MV-4-11 (cell line): ENCODE results near the gene ST6GALNAC4.
A peak's percentile ranks its signal among the peaks of the same experiment; 100 is the strongest.

Source experiments
- DNase-seq: peaks from one replicate; lab custom pipeline; 2025; lab: John Stamatoyannopoulos, UW

ST6GALNAC4 gene, protein sequence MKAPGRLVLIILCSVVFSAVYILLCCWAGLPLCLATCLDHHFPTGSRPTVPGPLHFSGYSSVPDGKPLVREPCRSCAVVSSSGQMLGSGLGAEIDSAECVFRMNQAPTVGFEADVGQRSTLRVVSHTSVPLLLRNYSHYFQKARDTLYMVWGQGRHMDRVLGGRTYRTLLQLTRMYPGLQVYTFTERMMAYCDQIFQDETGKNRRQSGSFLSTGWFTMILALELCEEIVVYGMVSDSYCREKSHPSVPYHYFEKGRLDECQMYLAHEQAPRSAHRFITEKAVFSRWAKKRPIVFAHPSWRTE

DNA sequence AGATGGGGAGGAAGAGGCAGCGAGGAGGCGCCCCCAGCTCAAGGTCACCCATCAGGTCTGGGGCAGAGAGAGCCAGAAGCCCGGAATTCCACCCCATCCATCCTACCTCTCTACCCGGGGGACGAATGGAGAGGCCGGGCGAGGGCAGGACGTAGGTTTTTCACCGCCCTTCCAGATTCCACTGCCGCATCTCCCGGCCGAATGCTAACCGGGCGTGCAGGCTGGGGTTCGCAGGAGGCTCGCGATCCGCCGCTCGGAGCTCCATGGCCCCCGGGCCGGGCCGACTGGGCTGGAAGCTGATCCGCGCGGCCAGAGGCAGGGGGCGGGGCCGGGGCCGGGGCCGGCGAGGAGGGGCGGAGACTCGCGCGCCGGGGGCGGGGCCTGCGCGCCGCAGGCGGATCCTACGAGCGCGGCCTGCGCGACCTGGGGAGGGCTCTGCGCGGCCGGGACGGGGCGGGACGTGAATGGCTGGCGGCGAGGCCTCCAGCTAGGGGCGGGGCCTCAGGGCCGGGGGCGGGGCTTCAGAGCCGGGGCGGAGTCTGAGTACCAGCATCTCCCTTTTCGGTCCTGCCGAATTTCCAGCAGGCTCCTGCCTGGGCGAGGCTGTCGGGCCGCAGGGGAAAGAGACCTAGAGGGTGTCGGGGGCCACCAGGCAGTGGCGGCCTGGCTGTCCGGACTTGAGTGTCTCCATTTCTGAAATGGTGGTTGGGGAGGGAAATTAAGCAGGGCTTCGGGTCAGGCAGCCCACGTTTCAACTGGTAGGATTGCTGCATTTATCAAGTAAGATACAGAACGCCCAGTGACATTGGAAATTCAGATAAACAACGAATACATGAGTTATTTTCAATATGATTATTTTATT lies at the start of gene ST6GALNAC4:
Gene ST6GALNAC4 (minus strand): TSS at position 322 of the 862 bp plus-strand sequence. CDS start 622 bp downstream, outside the sequence.
- DNase-seq = peak; percentile 82

DNA sequence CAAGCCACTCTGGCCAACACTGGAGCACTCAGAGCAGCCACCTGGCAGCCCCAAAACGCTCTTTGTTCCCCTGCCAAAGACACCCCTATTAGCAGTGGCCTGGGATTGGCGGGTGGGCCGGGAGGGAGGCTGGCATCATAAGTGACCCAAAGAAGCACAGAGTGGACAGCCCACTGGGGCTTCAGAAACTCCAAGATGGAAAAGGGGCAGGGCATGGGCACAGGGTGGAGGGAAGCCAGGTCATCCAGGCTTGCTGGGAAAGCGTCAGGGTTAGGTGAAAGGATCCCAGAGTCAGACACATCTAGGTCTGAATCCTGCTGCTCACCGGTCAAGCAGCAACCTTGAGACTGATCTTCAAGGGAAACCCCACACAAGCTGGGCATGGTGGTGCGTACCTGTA lies 49.1 kb upstream of the ST6GALNAC4 start:
- DNase-seq = no peak

DNA sequence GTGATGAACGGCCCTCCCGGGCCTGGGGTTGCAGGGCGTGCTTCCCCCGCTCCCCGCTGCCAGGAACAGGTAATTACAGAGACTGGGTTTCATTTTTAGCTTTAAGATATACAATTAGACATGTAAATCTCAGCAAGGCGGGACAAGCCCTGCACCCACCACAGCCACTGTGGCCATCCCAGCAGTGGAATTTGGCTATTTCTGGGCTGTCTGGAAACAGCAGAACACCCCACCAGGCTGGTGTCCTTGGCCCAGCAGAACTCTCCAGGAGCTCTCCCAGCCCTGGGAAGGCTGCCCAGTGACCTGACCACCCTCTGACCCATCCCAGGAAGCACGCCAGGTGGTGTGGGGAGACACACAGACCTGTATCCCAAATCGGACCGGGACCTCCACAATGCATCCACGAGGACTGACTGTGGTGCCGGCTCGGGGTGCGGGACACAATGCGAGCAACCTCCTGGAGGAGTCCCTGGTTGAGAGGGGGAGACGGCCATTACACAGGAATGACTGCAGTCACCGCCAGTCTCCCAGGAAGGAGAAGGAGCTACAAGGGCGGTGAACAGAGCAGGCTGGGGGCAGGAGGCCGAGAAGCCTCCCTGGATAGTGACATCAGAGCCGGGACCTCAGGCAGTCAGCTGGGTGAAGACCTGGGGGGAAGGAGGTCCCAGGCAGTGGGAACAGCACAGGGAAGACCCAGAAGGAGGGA lies 46.7 kb upstream of the ST6GALNAC4 start:
- no peak for DNase-seq

DNA sequence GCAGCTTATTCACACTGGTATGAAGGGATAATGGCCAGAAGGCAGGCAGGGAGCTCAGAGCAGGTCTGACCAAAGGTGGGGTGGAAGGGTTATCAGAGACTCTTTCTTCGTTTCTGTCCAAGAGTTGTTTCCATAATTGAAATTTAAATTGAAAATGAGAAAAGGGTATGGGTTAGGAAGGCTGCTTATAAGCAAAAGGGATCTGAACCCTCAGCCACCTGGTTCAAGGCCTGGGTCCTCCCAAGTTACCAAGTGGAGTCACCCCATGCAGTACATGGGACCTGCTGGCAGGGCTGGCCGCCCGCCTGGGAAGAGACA lies 46.2 kb upstream of the ST6GALNAC4 start:
- DNase-seq = no peak

DNA sequence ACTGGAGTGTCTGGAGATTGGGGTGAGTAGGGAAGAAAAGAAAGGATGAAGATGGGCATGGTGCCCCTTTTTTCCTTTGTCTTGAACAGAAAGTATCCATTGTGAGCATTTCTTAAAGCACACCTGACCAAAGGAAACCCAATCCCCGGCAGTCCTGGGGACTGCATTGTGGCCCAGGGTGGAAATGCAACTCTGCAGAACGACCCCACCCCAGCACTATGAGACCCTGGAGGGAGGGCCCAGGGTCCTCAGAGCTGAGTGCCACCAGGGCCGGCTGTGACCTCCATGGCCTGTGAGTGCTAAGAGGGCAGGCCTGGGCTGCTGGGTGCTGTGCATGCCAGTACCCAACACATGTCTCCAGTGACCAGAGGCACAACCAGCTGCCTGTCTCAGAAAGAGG lies 45.4 kb upstream of the ST6GALNAC4 start:
- DNase-seq = no peak

DNA sequence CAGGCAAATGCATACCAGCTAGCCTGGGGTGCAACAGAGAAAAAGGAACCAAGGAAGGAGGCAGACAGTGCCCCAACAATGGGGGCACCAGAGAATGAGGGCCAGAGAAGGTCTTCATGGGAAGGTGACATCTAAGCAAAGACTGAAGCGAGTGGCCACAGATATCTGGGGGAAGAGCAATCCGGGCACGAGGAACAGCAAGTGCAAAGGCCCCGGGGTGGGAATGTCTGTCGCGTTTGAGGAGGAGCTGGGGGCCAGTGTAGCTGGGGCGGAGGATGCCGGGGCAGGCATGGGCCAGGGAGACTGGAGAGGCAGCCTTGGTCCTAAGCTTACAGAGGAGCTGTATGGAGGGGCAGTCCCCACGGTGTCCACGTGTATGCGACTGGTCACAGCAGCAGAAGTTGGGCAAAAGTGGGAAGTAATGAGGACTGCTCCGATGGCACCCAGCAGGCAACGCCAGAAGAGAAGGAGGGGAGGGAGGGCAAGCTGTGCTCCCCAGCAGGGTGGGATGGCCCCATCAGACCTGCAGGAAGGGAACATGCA lies 44.8 kb upstream of the ST6GALNAC4 start:
- no peak for DNase-seq

DNA sequence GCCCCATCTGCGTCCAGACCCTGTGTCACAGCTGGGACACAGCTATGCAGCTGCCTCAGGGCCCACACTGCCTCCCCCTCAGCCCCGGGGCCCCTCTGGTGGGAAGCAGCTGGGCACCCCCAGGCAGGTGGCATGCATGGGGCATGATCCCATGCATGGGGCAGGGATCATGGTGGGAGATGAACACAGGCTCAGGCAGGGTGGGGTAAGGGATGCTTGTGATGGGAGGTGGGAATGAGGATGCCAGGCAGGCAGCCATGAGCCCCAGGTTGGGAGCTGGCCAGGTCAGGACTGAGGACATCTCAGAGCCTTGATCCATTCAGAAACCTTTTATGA lies 44.3 kb upstream of the ST6GALNAC4 start:
- no peak for DNase-seq

DNA sequence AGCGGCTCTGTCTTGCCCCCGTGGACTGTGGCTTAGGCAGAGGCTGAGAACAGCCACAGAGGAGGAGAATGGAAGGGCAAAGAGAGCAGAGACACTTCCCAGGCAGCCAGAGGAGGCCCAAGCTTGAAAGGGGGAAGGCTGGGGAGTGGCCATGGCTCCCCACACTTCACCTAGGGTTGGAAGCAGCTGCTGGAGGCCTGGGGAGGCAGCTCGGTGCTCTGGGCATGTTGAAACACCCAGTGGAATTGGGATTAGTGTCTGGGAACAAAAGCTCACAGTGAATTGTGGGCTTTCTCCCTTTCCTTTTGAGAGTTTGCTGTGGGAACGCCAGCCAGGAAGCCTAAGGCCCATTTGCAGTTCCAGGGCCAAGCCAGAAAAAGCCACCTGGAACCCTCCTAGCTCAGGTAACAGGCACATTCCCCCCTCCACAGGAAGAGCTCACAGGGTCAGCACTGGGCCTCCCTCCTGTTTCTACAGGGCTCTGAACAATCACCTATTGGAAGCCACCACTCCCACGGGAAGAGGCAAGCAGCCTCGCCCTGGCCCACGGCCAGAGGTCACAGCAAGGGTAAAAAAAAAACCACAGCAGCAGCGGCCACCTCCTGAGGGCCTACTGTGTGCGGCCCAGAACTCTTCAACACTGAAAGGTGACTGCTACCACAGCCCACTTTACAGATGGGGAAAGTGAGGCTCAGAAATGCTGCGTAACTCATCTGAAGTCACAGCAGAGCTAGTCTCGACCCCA lies 43.7 kb upstream of the ST6GALNAC4 start:
- DNase-seq = no peak

DNA sequence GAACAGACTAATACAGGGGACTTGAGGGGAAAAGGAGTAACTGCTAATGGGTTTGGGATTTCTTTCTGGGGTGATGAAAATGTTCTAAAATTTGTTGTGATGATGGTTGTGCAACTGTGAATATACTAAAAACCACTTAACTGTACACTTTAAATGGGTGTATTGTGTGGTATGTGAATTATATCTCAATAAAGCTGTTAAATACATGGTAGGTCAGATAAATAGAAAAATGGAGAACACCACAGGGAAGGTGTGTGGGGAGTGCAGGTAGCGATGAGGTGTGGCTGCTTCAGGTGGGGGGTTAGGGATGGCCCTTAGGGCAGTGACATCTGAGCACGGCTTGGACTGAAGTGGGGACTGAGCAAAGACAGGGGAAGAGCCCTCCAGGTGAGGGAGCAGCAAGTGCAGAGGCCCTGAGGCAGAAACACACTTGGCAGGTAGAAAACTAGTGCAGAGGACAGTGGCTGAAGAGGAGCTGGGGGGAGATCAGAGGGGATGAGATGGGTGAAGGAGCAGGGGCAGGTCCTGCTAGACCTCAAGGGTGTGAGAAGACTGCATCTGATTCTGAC lies 43.1 kb upstream of the ST6GALNAC4 start:
- no peak for DNase-seq

DNA sequence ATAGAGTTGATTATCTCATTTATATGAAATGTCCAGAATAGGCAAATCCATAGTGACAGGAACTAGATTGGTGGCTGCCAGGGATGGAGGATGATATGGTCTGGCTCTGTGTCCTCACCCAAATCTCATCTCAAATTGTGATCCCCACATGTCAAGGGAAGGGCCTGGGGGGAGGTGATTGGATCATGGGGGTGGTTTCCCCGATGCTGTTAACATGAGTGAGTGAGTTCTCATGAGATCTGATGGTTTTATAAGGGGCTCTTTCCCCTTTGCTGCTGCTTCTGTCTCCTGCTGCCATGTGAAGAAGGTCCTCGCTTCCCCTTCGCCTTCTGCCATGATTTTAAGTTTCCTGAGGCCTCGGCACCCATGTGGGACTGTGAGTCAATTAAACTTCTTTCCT lies 42.6 kb upstream of the ST6GALNAC4 start:
- DNase-seq = no peak

DNA sequence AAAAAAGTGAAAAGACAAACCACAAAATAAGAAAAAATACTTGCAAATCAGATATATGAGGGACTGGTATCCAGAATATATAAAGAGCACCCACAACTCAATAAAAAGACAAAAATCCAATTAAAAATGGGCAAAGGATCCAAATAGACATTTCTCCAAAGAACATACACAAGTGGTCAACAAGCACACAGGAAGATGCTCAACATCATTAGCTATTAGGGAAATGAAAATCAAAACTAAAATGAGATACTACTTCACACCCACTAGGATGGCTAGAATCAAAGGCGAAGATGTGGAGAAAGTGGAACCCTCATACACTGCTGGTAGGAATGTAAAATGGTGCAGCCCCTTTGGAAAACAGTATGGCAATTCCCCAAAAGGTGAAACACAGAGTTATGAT lies 41.9 kb upstream of the ST6GALNAC4 start:
- no peak for DNase-seq

DNA sequence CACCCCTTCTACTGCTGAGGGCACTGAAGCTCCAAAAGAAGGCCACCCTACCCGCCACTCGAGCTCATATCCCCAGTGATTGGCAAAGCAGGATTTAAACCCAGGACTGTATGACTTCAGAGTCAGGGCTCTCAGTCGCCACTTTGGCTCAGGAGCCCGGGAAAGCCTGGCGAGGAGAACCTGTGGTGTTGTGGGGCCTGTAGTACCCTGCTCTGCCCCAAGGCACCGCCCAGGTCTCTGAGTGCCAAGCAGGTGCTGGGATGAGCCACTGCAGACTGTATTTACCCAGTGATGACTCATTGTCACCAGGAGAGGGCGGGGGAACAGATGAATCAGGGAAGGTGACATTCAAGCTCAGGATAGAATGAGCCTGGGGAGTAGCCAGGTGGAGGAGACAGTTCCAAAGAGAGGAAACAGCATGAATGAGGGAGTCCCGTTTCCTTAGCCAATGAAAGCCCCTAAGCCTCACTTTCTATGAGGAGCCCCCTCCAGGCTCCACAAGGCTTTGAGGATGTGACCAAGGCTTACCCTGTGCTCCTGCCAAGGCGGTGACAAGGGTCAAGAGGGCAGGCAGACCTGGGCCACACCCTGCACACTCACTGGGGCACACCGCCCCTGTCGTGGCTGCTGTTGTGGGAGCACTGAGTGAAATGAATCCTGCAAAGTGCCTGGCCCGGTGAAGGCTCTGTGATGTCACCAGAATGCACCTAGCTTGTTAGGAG lies 38.6 kb upstream of the ST6GALNAC4 start:
- DNase-seq = peak; percentile 6

DNA sequence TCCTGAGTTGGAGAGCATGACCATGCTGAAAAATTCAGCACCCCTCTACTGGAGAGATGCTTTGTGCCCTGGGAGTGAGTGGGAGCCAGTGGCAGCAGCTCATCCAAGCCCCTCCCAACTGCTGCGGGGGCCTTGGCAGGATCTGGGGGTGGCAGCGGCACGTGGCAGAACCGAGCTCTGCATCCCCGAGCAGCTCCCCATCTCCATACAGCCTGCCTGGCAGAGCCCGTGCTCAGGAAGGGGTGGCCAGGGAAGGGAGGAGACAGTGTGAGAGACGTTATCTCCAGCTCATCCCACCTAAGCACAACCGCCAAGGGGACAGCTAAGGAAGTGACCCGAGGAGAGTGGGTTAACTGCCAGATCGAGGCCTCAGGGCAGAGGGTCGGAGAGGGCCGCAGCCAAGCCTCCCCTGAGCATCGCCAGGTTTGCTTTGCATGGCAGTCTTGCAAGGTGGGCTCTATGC lies 38.0 kb upstream of the ST6GALNAC4 start:
- DNase-seq = no peak

DNA sequence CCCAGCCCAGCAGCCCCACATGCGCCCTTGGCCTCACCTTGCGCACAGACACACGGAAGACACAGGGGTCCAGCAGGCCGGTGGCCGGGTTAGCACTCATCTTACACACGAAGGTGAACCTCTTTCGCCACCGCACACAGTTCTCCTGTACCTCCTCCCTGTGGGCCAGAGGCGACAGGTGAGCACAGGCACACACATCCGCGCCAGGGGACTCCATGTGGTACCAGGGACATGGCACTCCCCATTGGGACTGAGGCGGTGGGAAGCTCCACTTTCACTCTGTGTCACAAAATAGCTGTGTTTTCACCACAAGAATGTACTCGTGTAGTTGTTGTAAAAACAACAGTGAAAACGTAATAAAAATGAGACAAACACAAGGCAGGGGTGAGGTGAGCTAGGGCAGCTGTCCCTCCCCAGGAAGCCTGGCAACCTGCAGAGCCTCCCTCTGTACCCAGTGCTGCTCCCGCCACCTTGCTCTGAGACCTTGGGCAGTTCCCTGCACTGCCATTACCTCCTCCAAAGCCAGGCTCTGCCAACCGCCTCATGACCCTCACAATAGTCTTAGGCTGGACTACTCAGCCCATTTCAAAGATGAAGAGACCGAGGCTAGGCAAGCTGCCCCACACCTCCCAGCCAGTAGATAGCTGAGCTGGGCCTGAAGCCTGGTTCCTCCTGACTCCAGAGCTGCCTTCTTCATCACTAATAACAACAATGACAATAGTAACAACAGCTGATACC lies 37.1 kb upstream of the ST6GALNAC4 start:
- no peak for DNase-seq

DNA sequence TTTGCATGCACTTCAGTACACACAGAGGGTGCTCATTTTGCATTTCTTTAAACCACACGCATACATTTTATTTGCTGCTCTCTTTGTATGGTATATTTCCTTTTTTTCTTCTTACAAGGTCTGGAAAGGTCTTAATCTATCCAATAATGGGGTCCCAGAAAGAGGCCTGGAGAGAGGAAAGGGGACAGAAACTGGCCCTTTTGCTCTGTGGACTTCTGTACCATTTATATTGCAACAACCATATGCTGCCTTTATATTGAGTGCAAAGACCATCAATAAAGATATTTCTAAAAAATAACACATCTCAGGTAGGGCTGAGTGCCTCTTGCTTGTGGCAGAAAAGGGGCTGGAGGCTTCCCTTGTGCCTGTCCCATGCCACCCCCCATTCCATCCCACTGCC lies 36.3 kb upstream of the ST6GALNAC4 start:
- no peak for DNase-seq

DNA sequence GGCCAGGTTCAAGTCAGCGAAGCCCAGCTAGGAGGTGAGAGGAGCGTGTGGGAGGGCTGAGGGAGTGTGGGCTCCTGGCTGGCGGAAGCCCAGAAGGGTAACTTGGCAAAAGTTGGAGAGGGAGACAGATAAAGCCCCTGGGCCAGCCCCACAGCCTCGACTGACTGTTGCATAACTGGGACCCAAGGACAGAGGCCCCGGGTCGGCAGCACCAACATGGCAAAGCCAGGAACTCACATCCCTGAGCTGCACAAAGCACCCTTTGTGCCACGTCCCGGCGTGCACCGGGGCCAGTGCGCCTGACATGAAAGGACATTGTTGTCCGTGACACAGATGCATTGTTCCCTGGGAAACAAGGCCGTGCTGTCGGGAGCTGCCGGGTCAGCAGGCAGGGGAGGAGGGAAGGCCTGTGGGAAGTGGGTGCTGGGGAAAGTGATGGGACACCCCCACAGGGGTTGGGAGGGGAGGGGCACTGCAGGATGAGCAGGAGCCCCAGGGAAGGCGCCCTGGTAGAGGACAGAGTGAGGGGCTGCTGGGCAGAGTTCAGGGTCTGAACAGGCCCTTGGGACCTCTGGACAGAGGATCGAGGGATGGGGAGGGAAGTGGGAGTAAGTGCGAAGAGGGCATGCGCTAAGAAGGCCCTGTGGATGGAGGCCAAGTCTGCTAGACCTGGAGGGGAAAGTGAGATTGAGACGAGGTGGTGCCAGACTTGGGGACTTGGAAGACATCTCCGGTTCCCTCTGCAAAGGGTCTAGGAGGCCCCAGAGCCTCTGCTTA lies 33.9 kb upstream of the ST6GALNAC4 start:
- DNase-seq = no peak

DNA sequence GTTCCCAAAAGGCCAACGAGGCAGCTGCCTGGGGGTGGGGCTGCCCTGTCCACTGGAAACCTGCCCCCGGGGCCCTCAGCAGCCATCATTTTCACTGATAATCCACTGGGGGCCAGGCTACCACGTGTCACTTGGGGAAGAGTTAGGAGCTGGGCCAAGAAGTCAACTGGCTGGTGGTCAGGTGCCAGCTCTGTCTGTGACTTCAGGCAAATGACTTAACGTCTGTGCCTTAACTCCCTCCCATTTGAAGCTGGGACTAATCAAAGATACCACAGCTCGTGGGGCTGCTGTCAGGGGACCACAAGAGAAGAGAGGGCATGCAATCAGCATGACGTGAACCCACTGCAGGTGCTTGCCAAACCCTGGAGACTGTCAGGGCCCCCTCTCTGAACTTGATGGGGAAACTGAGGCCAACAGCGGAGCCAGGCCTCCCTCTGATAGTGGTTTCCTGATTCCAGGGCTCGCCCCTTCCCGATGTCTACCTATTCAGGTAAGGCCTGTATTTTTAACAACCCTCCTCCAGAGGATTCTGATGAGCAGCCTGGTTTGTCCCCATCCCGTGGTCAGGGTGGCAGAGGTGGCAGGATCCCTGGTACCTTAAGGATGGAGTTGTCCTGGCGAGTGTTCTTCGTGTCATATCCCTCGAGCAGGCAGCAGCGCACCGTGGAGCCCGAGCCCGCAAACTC lies 33.1 kb upstream of the ST6GALNAC4 start:
- no peak for DNase-seq

DNA sequence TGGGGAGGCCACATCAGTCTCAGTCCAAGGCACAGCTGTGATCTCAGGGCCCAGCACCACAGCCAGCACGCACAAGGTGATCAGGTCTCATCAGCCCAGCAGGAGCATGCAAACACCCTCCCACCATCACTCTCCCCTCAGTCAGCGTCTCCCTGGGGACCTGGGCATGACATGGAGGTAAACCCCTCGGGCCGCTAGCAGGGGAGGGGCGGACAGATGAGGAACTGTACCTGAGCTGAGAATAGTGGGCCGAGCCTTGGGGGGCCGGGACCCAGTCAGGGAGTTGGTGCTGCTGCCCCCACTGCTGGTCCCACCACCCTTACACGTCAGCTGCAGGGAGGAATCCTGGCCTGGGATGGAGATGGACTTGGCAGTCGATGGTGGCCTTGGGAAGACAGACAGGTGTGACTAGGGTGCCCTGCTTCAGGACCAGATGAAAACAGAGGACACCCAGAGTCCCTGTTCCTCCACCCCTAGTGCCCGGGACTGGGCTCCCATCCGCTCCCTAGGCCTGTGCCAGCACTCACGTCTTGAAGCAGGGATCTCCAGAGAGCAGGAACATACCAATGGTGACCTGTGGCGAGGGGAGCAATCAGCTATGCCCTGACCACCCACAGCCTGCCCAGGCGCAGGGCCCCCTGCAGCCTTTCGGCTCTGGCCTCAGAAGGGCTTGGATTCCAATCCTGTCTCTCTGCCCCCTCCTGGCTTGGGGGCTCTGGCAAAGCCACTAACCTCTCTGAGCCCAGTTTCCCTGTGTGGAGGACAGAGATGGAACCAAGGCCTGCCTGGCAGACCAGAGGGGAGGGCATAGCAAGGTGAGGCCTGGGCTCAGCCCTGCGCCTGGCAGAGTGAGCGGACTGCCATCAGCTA lies 31.2 kb upstream of the ST6GALNAC4 start:
- no peak for DNase-seq
